Neural progenitor cell (in vitro differentiated cells): ENCODE results near the gene KRT13.

ENCODE experiments used
- EZH2 ChIP-seq: fragments of 200-600 bp; sonication (generic); IDR thresholded peaks from 2 replicates; pipeline ENCODE4 v1.6.1; 2017; ENCODE audit warnings: antibody characterized with exemption, mild to moderate bottlenecking, moderate library complexity
- EZH2phosphoT487 ChIP-seq: fragments of 200-600 bp; sonication (generic); IDR thresholded peaks from 2 replicates; pipeline ENCODE4 v1.6.1; 2017; ENCODE audit warnings: antibody characterized with exemption

DNA sequence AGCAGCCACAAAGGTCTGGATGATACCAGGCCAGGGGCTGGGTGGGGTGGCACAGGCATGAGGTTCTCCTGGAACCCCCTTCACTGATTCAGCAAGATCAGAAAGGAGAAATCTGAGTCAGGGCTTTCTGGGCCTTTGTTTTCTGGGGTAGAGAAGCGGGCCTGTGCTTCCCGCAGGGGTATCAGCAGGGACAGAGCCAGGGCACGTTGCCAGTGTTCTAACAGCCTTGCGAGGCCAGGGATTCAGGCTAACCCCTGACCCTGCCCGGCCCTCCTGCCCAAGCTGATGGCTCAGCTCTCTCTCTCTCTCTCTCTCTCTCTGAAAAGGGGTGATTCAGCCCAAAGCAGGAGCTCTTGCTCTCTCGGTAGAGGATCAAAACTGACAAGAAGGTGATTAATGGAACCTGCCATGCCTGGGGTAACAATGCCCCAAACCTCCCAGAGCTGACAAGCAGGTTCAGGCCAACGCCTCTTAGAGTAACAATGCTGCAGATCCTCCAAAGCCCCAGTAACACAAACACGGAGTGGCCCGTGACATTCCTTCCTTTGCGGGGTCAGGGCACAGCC, 2.0 kb upstream of the KRT13 start:
- no peak for TF ChIP-seq EZH2
- no peak for TF ChIP-seq EZH2phosphoT487
